Thyroid gland (tissue), 4 donors: ENCODE measurements around the gene TTC33.

ENCODE experiments used
- CTCF ChIP-seq, 6 experiments: fragments of 200-600 bp in 3 of 6; fragments of 450-650 bp in 3 of 6; sonication (generic) in 3 of 6; IDR thresholded peaks; one replicate each; pipeline ENCODE4 v1.5.1; 2016 to 2019; ENCODE audit warnings: antibody characterized with exemption in 6 of 6, mild to moderate bottlenecking in 2 of 6, inconsistent platforms in 1 of 6, moderate library complexity in 1 of 6
- POLR2A ChIP-seq, 2 donors: fragments of 450-650 bp; IDR thresholded peaks; one replicate each; pipeline ENCODE4 v1.6.1; 2017; ENCODE audit warnings: antibody characterized with exemption in 2 of 2, mild to moderate bottlenecking in 2 of 2, moderate library complexity in 1 of 2

- no peak for TF ChIP-seq CTCF (IDR thresholded peaks at IDR 0.05)
- no peak for TF ChIP-seq POLR2A (IDR thresholded peaks at IDR 0.05)
Measured at GRCh38 chr5:40734986-40735385, 20.8 kb downstream of the TTC33 start.
